Non-pigmented ciliary epithelial cell (primary cell): ENCODE measurements around the gene DOP1B.
"Not testable (repeated sequence)": the region's sequence is repeated elsewhere in the genome, so short reads cannot be mapped to it uniquely, and the experiment has no call there.

ENCODE experiments used
- DNase-seq: peaks from one replicate; pipeline ENCODE4 v3.0.0-alpha.2; 2010; ENCODE audit warnings: low read depth

DOP1B gene, protein sequence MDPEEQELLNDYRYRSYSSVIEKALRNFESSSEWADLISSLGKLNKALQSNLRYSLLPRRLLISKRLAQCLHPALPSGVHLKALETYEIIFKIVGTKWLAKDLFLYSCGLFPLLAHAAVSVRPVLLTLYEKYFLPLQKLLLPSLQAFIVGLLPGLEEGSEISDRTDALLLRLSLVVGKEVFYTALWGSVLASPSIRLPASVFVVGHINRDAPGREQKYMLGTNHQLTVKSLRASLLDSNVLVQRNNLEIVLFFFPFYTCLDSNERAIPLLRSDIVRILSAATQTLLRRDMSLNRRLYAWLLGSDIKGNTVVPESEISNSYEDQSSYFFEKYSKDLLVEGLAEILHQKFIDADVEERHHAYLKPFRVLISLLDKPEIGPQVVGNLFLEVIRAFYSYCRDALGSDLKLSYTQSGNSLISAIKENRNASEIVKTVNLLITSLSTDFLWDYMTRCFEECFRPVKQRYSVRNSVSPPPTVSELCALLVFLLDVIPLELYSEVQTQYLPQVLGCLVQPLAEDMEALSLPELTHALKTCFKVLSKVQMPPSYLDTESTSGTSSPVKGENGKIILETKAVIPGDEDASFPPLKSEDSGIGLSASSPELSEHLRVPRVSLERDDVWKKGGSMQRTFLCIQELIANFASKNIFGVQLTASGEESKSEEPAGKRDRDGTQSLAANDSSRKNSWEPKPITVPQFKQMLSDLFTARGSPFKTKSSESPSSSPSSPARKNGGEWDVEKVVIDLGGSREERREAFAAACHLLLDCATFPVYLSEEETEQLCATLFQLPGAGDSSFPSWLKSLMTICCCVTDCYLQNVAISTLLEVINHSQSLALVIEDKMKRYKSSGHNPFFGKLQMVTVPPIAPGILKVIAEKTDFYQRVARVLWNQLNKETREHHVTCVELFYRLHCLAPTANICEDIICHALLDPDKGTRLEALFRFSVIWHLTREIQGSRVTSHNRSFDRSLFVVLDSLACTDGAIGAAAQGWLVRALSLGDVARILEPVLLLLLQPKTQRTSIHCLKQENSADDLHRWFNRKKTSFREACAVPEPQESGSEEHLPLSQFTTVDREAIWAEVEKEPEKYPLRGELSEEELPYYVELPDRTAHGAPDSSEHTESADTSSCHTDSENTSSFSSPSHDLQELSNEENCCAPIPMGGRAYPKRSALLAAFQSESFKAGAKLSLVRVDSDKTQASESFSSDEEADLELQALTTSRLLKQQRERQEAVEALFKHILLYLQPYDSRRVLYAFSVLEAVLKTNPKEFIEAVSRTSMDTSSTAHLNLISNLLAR (N-terminal part only)

DNA sequence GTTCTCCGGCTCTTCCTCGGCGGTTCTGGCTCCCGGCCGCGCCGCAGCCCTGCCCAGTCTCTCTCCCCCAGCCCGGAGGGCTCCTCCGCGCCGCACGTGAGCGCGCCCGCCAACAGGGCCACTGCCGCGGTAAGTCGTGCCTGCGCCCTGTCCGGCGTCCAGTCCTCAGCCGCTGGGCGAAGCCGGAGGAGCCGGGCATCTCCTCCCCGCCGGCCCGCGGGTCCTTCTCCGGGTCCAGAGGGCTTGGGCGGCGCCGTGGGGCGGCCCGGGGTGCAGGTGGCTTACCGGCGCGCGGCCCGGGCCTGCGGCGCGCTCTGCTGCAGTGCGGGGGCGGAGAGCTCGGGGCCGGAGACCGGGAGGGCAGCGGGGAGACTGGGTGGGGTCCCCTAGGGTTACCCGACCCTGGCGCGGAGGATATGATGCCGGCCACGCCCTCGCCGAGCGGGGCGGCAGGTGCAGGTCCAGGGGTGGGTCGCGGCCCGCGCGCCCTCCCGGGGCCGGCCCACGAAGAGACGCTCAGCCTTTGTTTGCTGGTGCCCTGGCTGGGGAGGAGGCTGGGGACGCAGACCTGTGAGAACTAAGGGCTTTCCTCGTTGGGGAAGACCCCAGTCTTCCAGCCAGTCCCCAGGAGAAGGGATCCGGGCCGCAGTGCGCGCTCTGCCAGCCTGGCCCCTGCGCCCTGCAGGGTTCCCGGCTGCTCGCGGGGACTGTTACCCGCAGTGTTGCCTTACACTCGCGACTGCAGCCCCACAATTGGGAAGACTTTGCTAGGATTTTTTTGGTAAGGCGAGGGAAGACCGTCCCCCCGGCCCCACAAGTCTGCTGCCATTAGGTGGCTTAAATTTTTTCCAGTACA lies at the start of gene DOP1B:
Gene DOP1B (plus strand): TSS at position 10 of the 856 bp plus-strand sequence. CDS start 7,910 bp downstream, outside the sequence.
- DNase-seq: no peak

DNA sequence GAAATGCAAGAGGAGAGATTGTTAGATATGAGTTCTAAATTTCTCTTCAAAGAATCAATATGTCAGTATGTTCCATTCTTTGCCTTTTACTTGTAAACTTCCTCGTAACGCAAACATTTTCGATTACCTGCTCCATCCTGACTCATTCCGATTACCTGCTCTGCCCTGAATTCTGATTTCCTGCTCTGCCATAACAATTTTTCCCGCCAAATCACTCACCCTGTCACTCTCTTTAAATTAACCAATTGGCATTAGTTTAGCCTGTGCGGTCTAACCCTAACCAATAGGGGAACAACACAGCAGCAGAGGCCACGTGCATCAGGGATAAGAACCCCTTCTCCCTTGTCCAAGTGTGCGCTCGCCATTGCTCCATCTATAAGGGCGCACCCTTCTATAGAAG lies 46.8 kb upstream of the DOP1B start:
- DNase-seq: no peak

DNA sequence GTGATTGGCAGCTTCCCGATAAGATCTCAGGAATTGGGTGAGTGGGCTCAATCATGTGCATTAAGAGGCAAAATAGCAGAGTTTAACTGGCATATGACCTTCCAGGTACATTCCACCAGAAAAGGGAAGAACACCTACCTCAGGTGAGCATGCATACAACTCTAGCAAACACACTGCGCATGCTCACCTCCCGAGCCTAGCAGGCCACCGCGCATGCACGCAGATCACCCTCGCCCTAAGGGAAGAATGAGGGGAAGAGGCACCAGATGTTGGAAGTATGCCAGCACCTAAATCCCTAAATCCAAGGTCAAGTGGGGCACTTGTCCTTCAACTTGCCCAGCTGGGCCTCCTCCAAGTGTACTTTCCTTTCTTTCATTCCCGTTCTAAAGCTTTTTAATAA lies 45.4 kb upstream of the DOP1B start:
- no peak for DNase-seq

DNA sequence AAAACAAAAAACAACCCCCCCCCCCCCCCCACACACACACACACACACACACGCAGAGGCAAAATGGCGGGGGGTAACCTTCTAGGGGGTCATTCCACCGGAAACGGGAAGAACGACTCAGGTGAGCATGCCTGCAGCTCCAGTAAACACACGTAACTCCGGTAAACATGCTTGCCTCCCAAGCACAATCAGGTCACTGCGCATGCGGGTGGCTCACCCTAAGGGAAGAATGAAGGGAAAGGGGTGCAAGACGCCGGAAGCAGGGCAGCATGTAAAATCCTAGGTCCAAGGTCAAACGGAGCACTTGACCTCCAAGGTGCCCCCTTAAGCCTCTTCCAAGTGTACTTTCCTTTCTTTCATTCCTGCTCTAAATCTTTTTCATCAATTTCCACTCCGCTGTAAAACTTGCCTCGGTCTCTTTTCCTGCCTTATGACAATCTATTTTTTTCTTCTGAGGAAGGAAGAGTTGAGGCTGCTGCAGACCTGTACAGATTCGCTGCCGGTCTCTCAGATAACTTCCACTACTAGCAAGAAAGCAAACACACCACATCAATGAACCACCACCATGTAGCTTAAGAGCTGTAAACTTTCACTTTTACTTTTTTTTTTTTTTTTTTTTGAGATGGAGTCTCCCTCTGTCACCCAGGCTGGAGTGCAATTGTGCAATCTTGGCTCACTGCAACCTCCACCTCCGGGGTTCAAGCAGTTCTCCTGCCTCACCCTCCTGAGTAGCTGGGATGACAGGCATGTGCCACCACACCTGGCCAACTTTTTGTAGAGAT lies 42.8 kb upstream of the DOP1B start:
- DNase-seq: no peak

DNA sequence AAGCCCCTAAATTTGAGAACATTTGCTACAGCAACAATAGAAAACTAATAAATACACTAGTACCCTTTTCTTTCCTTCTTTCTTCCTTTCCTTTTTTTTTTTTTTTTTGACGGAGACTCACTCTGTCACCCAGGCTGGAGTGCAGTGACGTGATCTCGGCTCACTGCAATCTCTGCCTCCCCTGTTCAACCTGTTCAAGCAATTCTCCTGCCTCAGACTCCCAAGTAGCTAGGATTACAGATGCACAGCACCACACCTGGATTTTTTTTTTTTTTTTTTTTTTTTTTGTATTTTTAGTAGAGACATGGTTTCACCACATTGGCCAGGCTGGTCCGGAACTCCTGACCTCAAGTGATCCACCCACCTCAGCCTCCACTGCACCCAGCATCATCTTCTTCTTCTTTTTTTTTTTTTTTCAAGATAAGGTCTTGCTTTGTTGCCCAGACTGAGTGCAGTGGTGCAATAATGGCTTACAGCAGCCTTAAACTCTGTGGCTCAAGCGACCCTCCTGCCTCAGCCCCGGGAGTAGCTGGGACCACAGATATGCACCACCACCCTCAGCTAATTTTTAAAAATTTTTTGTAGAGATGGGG lies 41.4 kb upstream of the DOP1B start:
- no peak for DNase-seq

DNA sequence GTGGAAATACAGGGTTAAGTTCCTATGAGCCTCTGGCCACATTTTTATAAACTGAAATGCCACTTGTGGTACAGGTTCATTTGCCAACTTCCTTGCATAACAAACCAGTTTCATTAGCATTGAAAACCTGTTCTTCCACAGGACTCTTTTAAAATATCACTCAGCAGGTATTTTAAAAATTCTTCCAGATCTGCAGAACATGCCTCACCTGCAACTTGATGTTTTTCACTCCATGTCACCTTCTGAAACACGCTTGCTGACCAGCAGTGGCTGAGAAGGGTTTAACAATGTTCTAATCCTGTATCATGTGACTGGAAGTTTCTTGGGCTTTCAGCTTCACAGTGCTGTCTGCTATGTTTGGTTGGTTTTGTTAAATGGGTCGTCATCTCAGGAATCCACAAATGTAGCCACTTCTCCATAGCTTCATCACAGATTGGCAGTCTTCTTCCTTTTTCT lies 39.3 kb upstream of the DOP1B start:
- no peak for DNase-seq

DNA sequence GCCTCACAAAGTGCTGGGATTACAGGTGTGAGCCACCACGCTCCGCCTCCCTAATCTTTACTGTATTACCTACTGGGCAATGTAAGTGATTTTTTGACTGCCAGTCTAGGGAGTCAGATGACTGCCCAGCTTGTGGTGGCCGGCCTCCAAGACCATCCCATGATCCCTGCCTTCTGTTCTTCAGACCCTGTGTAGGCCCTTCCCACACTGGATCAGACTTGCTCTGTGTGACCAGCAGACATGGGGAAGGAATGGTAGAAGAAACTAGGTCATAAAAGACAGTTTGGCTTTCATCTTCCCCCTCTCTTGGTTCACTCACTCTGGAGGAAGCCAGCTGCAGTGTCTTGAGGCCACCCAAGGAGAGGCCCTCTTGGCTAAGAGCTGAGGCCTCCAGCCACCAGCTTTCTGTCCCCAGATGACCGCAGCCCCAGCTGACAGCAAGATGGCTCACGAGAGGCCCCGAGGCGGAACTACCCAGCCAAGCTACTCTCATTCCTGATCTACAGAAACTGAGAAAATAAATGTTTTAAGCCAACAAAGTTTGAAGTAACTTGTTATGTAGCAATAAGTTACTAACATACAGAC lies 36.2 kb upstream of the DOP1B start:
- DNase-seq: no peak

DNA sequence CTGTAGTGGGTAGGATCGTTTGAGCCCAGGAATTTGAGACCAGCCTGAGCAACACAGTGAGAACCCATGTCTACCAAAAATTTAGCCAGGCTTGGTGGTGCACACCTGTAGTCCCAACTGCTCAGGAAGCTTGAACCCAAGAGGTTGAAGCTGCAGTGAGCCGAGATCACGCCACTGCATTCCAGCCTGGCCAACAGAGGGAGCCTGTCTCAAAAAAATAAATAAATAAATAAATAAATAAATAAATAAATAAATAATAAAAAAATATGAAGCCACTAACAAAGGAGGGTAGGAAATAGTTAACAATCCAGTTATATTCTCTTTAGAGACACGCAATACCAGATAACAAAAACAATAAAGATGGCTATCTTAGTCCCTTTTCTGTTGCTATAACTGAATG lies 33.6 kb upstream of the DOP1B start:
- no peak for DNase-seq

DNA sequence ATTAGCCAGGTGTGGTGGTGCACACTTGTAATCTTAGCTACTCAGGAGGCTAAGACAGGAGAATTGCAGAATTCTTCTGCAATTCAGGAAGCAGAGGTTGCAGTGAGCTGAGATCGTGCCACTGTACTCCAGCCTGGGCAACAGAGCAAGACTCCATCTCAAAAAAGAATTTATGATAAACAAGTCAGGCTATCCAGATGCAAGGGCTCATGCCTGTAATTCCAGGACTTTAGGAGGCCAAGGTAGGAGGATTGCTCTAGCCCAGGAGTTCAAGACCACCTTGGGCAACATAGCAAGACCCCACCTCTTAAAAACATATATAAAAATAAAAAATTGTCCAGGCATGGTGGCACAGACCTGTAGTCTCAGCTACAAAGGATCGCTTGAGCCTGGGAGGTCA lies 32.2 kb upstream of the DOP1B start:
- DNase-seq: no peak

DNA sequence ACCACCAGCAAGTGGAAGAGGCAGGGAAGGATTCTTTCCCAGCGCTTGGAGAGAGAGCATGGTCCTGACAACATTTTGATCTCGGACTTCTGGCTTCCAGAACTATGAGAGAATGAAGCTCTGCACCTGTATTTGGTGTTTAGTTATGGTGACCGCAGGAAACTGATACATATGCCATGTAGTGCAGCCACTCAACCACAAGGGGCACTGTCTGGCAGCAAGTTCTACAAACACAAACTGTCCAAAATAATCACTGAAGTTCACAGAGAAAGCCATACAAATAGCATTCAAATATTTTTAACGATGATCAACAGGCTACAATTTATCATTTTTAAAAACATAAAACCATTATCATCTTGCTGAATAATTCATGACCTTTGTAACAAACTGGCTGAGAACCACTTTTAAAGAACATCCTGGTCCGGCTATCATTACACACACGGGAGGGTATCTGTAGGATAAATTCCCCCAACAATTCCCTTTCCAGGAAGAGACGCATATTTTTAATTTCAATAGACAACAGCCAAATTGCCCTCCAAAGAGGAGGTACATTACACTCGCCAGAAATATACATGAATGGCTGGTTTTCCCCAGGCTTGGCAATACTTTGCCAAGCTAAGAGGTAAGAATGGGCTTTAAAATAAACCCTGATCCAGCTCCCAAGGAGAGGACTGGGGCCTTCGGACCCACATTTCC lies 31.0 kb upstream of the DOP1B start:
- no peak for DNase-seq

DNA sequence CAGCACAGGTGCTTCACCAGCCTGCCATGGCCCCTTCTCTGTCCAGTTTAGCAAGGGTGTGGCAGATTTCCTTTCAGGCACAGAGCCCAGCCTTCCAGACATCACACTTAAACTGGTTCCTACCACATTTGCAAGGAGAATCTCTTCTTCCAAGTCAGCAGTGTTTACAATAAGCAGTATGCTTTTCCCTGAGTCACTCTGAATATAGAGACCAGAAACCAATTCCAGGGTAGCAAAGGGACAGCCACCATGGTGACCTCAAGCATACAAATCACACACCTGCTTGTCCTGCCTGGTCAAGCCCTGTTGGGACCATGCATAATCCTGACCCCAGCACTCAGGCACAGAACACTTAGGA lies 30.4 kb upstream of the DOP1B start:
- no peak for DNase-seq

DNA sequence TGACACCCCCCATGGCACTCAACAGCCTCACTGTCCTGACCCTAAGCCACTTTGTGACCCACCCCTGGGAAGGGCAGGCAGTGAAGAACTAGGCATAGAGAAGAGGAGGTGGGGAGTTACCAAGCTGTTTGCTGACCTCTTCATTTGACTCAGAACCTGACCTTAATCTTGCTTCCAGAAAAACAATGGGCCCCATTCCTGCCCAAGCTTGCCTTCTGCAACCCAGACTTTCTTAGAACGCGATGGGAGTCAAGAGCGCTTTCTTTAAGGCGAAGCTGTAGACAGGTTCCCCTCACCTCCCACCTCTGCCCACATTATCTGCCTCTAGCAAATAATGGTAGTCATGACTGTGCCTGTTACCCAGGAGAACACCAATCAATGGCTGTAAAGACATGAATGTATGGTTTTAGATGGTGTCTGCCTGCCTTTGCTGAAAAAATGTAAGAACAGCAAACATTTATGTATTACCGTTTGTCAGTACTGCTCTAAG lies 30.0 kb upstream of the DOP1B start:
- no peak for DNase-seq

DNA sequence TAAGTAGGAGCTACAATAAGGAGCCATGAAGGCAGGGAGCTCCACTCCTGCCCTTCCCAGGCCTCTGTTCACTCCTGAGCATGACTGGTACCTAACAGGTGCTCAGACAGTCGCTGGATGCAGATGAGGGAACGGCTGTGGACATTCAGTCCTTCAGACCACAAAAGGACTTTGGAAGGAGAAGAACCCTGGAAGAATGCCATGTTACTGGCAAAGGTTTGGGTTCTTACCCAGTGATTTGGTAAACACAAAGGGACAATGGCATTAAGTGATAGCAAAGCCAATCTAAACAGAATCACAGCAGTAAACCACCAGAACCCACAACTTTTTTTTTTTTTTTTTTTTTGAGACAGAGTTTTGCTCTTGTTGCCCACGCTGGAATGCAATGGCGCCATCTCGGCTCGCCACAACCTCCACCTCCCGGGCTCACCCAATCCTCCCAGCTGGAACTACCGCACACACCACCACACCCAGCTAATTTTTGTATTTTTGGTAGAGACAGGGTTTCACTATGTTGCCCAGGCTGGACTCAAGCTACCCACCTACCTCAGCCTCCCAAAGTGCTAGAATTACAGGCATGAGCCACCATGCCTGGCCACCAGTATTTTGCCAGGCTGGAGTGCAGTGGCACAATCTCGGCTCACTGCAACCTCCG lies 29.2 kb upstream of the DOP1B start:
- no peak for DNase-seq

DNA sequence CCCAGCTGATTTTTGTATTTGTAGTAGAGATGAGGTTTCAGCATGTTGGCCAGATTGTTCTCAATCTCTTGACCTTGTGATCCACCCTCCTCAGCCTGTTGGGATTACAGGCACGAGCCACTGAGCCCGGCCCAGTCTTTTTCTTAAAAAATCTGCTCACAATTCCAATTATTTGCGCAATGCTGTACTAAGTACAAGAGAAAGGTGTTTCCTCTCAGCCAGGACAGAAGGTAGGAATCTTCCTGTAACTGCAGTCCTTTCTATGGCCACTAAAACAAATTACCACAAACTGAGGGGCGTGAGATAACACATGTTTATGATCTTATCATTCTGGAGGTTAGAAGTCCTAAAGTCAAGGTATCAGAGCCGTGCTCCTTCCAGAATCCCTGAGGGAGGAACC lies 28.6 kb upstream of the DOP1B start:
- no peak for DNase-seq

DNA sequence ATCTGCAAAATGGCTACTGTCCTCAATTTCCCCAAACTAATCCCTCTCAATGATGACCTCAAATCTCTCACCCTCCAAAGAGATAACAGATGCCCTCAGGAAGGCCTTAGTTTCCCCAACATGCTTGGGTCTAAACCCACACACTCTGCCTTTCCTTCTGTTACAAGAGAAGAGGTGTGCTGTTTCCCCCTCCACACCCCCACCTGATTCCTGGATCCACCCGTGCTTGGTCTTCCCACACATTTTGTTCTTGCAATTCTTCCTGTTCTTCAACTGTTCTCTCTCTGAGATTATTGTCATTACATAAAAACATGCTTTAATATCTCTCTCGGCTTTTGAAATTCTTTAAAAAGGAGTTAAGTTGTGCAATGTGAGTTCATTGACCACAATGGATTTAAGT lies 27.4 kb upstream of the DOP1B start:
- no peak for DNase-seq

DNA sequence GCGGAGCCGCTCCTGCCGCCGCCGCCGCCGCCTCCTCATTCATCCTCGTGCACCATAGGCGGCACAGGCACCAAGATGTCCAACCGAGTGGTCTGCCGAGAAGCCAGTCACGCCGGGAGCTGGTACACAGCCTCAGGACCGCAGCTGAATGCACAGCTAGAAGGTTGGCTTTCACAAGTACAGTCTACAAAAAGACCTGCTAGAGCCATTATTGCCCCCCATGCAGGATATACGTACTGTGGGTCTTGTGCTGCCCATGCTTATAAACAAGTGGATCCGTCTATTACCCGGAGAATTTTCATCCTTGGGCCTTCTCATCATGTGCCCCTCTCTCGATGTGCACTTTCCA lies 26.2 kb upstream of the DOP1B start:
- not testable (repeated sequence) for DNase-seq

DNA sequence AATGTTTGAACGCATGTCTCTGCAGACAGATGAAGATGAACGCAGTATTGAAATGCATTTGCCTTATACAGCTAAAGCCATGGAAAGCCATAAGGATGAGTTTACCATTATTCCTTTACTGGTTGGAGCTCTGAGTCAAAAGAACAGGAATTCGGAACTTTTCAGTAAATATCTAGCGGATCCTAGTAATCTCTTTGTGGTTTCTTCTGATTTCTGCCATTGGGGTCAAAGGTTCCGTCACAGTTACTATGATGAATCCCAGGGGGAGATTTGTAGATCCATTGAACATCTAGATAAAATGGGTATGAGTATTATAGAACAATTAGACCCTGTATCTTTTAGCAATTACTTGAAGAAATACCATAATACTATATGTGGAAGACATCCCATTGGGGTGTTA lies 25.8 kb upstream of the DOP1B start:
- not testable (repeated sequence) for DNase-seq

DNA sequence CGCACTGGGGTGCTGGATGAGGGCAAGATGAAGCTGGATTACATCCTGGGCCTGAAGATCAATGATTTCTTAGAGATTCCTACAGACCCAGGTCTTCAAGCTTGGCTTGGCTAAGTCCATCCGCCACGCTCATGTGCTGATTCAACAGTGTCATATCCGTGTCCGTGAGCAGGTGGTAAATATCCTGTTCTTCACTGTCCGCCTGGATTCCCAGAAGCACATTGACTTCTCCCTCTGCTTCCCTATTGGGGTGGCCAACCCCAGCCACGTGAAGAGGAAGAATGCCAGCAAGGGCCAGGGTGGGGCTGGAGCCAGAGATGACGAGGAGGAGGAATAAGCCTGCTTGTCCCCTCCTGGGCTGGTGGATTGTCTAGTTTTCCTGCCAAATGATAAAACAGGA lies 23.9 kb upstream of the DOP1B start:
- DNase-seq: no peak
